ENCODE data around the gene OR52H1. TPM values are rescaled to one million over a fixed set of nuclear protein-coding genes. Genes with fewer than 3 reads are reported as not detected.
A peak's percentile ranks its signal among the peaks of the same experiment; 100 is the strongest.

Gene OR52H1
- polyA plus RNA-seq, 2 of the 4 experiments (the other 2 are of a cell fraction): not detected

GRCh38 chr11:5596607-5597201 lies 48.4 kb upstream of the OR52H1 start, which contains the start of gene TRIM6:
Gene TRIM6, plus strand, starts transcription at chr11:5596637. Its CDS starts 261 bp downstream, at chr11:5596898.
- POLR2A ChIA-PET: interaction anchor here (1.0 to 2.7 kb wide), 3 partner anchors 9 to 25 kb away, joined by 3 to 13 read pairs (median 3); no protein-coding TSS in a partner anchor
- ATAC-seq: peak; percentile 87 to 90
- Histone ChIP-seq H3K4me3 (peak within 1 kb of the TSS; percentile 72), H3K9me3 (no peaks in the 10 kb centered on the region), H3K4me1 (peaks cover 41% of the 10 kb centered on the region), H3K27ac (peak within 1 kb of the TSS; percentile 84 to 92), H3K4me2 (peak within 1 kb of the TSS; percentile 95)
- WGBS (ENCODE audit: missing lambda C conversion rate): under 1% methylated on average over 19 of the region's 20 CpGs
- DNase-seq (ENCODE audit: low read depth in 1 of 2, low spot score in 1 of 2): peak; percentile 58 to 84
- CTCF ChIA-PET: interaction anchor here (1.0 to 1.5 kb wide), 4 partner anchors 26 to 120 kb away, joined by 3 to 4 read pairs (median 3); no protein-coding TSS in a partner anchor
- no peak for FAIRE-seq
- TF ChIP-seq ATOH8 (CRISPR knock-in tag; IDR thresholded peaks at IDR 0.05; ENCODE audit: low read depth) (no peak), CHD4 (IDR thresholded peaks at IDR 0.05; ENCODE audit: borderline replicate concordance) (no peak), MAX (IDR thresholded peaks at IDR 0.05) (0 out of 2 replicates have a peak, but pooled peaks have one; percentile 35), JUN (IDR thresholded peaks at IDR 0.05) (peak in 1 of 2 experiments; percentile 41; a peak in 2 of 5 replicates), POLR2A (IDR thresholded peaks at IDR 0.05; ENCODE audit: low read length) (peak; percentile 85), RNF2 (IDR thresholded peaks at IDR 0.05; ENCODE audit: borderline replicate concordance, low read depth) (no peak), PHF8 (IDR thresholded peaks at IDR 0.05; ENCODE audit: borderline replicate concordance, low read depth) (peak; percentile 26; the same call in 1 of the 2 replicates), E2F6 (IDR thresholded peaks at IDR 0.05; ENCODE audit: borderline replicate concordance, low read depth) (no peak), NFE2L2 (conservative IDR thresholded peaks at IDR 0.05; ENCODE audit: low read length) (no peak)

GRCh38 chr11:5593146-5593545 lies 44.8 kb upstream of the OR52H1 start:
- H3K4me2 ChIP-seq: no peak overlapping the region
- FAIRE-seq: no peak
- CTCF ChIA-PET: interaction anchor here (1.3 kb wide), 1 partner anchor 91 kb away, joined by 5 read pairs; the partner anchor contains the start of gene TRIM5
- H3K4me1 ChIP-seq: peaks cover 13% of the 10 kb centered on the region
- WGBS (ENCODE audit: missing lambda C conversion rate): 81% methylated on average over 1 of the region's 1 CpG
- TF ChIP-seq MAX (IDR thresholded peaks at IDR 0.05) (no peak), E2F6 (IDR thresholded peaks at IDR 0.05; ENCODE audit: borderline replicate concordance, low read depth) (no peak), HOXA7 (CRISPR knock-in tag; IDR thresholded peaks at IDR 0.05) (no peak), NR3C1 (IDR thresholded peaks at IDR 0.05) (no peak), EHMT2 (IDR thresholded peaks at IDR 0.05; ENCODE audit: low read depth) (no peak), NPAS2 (CRISPR knock-in tag; IDR thresholded peaks at IDR 0.05; ENCODE audit: borderline replicate concordance) (no peak), MAZ (IDR thresholded peaks at IDR 0.05; ENCODE audit: borderline replicate concordance, low read depth, low read length) (no peak), CEBPB (IDR thresholded peaks at IDR 0.05) (no peak), POLR2A (IDR thresholded peaks at IDR 0.05; ENCODE audit: low read length) (no peak), HMGXB4 (CRISPR knock-in tag; IDR thresholded peaks at IDR 0.05; ENCODE audit: borderline replicate concordance) (no peak), SREBF2 (IDR thresholded peaks at IDR 0.05) (no peak), KDM1A (IDR thresholded peaks at IDR 0.05; ENCODE audit: low read depth) (no peak), REST (IDR thresholded peaks at IDR 0.05) (no peak), HOXB5 (CRISPR knock-in tag; IDR thresholded peaks at IDR 0.05) (no peak), ZSCAN20 (CRISPR knock-in tag; IDR thresholded peaks at IDR 0.05) (no peak), PBX3 (IDR thresholded peaks at IDR 0.05) (no peak), FOXS1 (CRISPR knock-in tag; IDR thresholded peaks at IDR 0.05) (no peak), TFCP2L1 (CRISPR knock-in tag; IDR thresholded peaks at IDR 0.05) (no peak)
- no peaks in the 10 kb centered on the region for H3K9me3 ChIP-seq
- DNase-seq (ENCODE audit: low read depth in 1 of 2, low spot score in 1 of 2): no peak
- no peak overlapping the region for H3K27ac ChIP-seq
- no peak for ATAC-seq
- H3K4me3 ChIP-seq: no peak overlapping the region
- POLR2A ChIA-PET: no interaction called here
